CD4-positive, alpha-beta T cell treated with Interferon alpha-2 for 1 hour (primary cell): ENCODE results near the gene CLDN9.
"Not testable (repeated sequence)": the region's sequence is repeated elsewhere in the genome, so short reads cannot be mapped to it uniquely, and the experiment has no call there.

Experiments used
- DNase-seq, 2 donors: peaks; one replicate each; pipeline ENCODE4 v3.0.0-alpha.2; 2020 to 2022

Gene CLDN9

GRCh38 chr16:3035972-3036725 lies 23.4 kb downstream of the CLDN9 start:
- DNase-seq: no peak

- no peak for DNase-seq
Observed at GRCh38 chr16:3036726-3037315, 24.1 kb downstream of the CLDN9 start, which contains the start of gene BICDL2. Gene BICDL2 (minus strand): TSS chr16:3036944. CDS start chr16:3035496, 1,448 bp downstream.

GRCh38 chr16:3038256-3038655 lies 25.5 kb downstream of the CLDN9 start:
- DNase-seq: no peak

- DNase-seq: no peak
Observed at GRCh38 chr16:3038896-3039295, 26.2 kb downstream of the CLDN9 start.

- no peak for DNase-seq
Observed at GRCh38 chr16:3042376-3042775, 29.7 kb downstream of the CLDN9 start.

- no peak for DNase-seq
Observed at GRCh38 chr16:3044708-3045107, 32.0 kb downstream of the CLDN9 start.

GRCh38 chr16:3045758-3046640 lies 33.3 kb downstream of the CLDN9 start, which contains the start of gene MMP25:
Gene MMP25 (plus strand): TSS chr16:3046561. CDS start chr16:3046918, 357 bp downstream.
- DNase-seq: no peak

- DNase-seq: no peak
Observed at GRCh38 chr16:3046641-3047386, 34.1 kb downstream of the CLDN9 start.

- DNase-seq: no peak
Observed at GRCh38 chr16:3047387-3047720, 34.6 kb downstream of the CLDN9 start.

GRCh38 chr16:3049921-3050481 lies 37.3 kb downstream of the CLDN9 start:
- no peak for DNase-seq

- no peak for DNase-seq
Observed at GRCh38 chr16:3050487-3050886, 37.8 kb downstream of the CLDN9 start.

GRCh38 chr16:3051009-3051408 lies 38.3 kb downstream of the CLDN9 start:
- DNase-seq: no peak

- peak in 1 of 2 donors; percentile 44 for DNase-seq
Observed at GRCh38 chr16:3051494-3051893, 38.8 kb downstream of the CLDN9 start.

- not testable (repeated sequence) for DNase-seq
Observed at GRCh38 chr16:3052571-3053329, 40.0 kb downstream of the CLDN9 start.

GRCh38 chr16:3053330-3053710 lies 40.6 kb downstream of the CLDN9 start:
- DNase-seq: not testable (repeated sequence)

- DNase-seq: no peak
Observed at GRCh38 chr16:3054965-3055733, 42.4 kb downstream of the CLDN9 start.

- DNase-seq: not testable (repeated sequence)
Observed at GRCh38 chr16:3055734-3056115, 43.0 kb downstream of the CLDN9 start.

GRCh38 chr16:3056336-3057180 lies 43.8 kb downstream of the CLDN9 start:
- no peak for DNase-seq

GRCh38 chr16:3057181-3058138 lies 44.7 kb downstream of the CLDN9 start:
- no peak for DNase-seq
